ENCODE data around the gene SPAG9. TPM values are rescaled to one million over a fixed set of nuclear protein-coding genes. Genes with fewer than 3 reads are reported as not detected.

The SPAG9 gene
- polyA plus RNA-seq, 1 experiment = 18.7 TPM

GRCh38 chr17:51016099-51016498 lies 104.6 kb downstream of the SPAG9 start:
- TF ChIP-seq CTCF (IDR thresholded peaks at IDR 0.05; ENCODE audit: insufficient read depth, low read depth, low read length) = no peak
- H3K36me3 ChIP-seq (ENCODE audit: control insufficient read depth, insufficient read depth, low read length) = peaks cover 3% of the 10 kb centered on the region; the same call in 1 of the 2 replicates
- POLR2A ChIA-PET = no interaction called here
- no peak for DNase-seq (ENCODE audit: low read depth)
- CTCF ChIA-PET = no interaction called here
- no peak overlapping the region for H3K4me3 ChIP-seq (ENCODE audit: low read depth, low read length)
- H3K27me3 ChIP-seq (ENCODE audit: control insufficient read depth, insufficient read depth, low read length) = no peaks in the 10 kb centered on the region

DNA sequence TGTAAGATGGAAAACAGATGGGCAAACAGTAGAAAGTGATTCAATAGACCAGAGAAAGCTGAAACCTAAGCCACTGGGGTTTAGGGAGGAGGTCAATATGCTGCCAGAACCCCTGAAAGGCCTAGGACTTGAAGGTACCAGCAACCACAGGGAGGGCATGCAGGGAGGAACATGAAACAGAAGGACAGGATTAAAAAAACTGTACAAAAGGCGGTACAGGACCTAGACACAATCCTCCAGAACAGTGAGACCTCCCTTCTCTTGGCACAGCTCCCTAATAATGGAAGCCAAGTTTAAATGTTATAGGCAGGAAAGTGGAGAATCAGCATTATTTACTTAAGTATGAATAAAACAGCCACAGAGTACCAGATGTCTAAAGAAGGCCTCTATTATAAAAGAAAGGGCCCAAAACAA lies 105.5 kb downstream of the SPAG9 start:
- POLR2A ChIA-PET = interaction anchor here (0.6 kb wide), 1 partner anchor 11 kb away, joined by 3 read pairs; no protein-coding TSS in a partner anchor

GRCh38 chr17:51014129-51014528 lies 106.5 kb downstream of the SPAG9 start:
- H3K36me3 ChIP-seq (ENCODE audit: control insufficient read depth, insufficient read depth, low read length) = peaks cover 3% of the 10 kb centered on the region; the same call in 1 of the 2 replicates
- no peaks in the 10 kb centered on the region for H3K27me3 ChIP-seq (ENCODE audit: control insufficient read depth, insufficient read depth, low read length)
- TF ChIP-seq CTCF (IDR thresholded peaks at IDR 0.05; ENCODE audit: insufficient read depth, low read depth, low read length) = no peak
- DNase-seq (ENCODE audit: low read depth) = no peak
- ChIA-PET CTCF (interaction anchor here (0.6 to 1.6 kb wide), 6 partner anchors 13 to 162 kb away, joined by 3 to 8 read pairs (median 3); partner anchors contain the start of gene NME1), POLR2A (no interaction called here)
- H3K4me3 ChIP-seq (ENCODE audit: low read depth, low read length) = no peak overlapping the region

More for the DNA sequence above, 105.5 kb downstream of the SPAG9 start:
- Histone ChIP-seq H3K4me3 (ENCODE audit: low read depth, low read length) (no peak overlapping the region), H3K36me3 (ENCODE audit: control insufficient read depth, insufficient read depth, low read length) (peaks cover 3% of the 10 kb centered on the region; the same call in 1 of the 2 replicates), H3K27me3 (ENCODE audit: control insufficient read depth, insufficient read depth, low read length) (no peaks in the 10 kb centered on the region)
- DNase-seq (ENCODE audit: low read depth) = no peak
- CTCF ChIA-PET = interaction anchor here (1.0 to 1.6 kb wide), 3 partner anchors 13 to 43 kb away, joined by 3 to 8 read pairs (median 4); no protein-coding TSS in a partner anchor
- no peak for TF ChIP-seq CTCF (IDR thresholded peaks at IDR 0.05; ENCODE audit: insufficient read depth, low read depth, low read length)

GRCh38 chr17:51013322-51013721 lies 107.3 kb downstream of the SPAG9 start:
- no peak for TF ChIP-seq CTCF (IDR thresholded peaks at IDR 0.05; ENCODE audit: insufficient read depth, low read depth, low read length)
- no peak for DNase-seq (ENCODE audit: low read depth)
- no peaks in the 10 kb centered on the region for H3K27me3 ChIP-seq (ENCODE audit: control insufficient read depth, insufficient read depth, low read length)
- H3K36me3 ChIP-seq (ENCODE audit: control insufficient read depth, insufficient read depth, low read length) = 0 out of 2 replicates have a peak, but pooled peaks cover 1% of the 10 kb centered on the region
- H3K4me3 ChIP-seq (ENCODE audit: low read depth, low read length) = no peak overlapping the region
- ChIA-PET CTCF (interaction anchor here (0.9 kb wide), 1 partner anchor 13 kb away, joined by 4 read pairs; no protein-coding TSS in a partner anchor), POLR2A (no interaction called here)

DNA sequence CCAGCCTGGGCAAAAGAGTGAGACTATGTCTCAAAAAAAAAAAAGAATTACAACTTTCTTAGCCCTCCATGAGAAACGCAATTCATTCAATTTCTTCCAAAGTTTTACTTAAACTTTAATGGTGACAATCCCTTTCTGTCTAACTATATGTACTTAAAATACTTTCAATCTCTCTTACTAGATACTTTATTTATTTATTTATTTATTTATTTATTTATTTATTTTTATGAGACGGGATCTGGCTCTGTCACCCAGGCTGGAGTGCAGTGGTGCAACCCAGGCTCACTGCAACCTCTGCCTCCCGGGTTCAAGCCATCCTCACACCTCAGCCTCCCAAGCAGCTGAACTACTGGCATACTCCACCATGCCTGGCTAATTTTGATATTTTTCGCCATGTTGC lies 108.1 kb downstream of the SPAG9 start:
- H3K4me3 ChIP-seq (ENCODE audit: low read depth, low read length) = no peak overlapping the region
- no peaks in the 10 kb centered on the region for H3K27me3 ChIP-seq (ENCODE audit: control insufficient read depth, insufficient read depth, low read length)
- POLR2A ChIA-PET = no interaction called here
- no peak for DNase-seq (ENCODE audit: low read depth)
- CTCF ChIA-PET = interaction anchor here (0.9 kb wide), 1 partner anchor 12 kb away, joined by 4 read pairs; no protein-coding TSS in a partner anchor
- H3K36me3 ChIP-seq (ENCODE audit: control insufficient read depth, insufficient read depth, low read length) = 0 out of 2 replicates have a peak, but pooled peaks cover 1% of the 10 kb centered on the region
- no peak for TF ChIP-seq CTCF (IDR thresholded peaks at IDR 0.05; ENCODE audit: insufficient read depth, low read depth, low read length)
